ENCODE results near the gene PDE7B.

DNA sequence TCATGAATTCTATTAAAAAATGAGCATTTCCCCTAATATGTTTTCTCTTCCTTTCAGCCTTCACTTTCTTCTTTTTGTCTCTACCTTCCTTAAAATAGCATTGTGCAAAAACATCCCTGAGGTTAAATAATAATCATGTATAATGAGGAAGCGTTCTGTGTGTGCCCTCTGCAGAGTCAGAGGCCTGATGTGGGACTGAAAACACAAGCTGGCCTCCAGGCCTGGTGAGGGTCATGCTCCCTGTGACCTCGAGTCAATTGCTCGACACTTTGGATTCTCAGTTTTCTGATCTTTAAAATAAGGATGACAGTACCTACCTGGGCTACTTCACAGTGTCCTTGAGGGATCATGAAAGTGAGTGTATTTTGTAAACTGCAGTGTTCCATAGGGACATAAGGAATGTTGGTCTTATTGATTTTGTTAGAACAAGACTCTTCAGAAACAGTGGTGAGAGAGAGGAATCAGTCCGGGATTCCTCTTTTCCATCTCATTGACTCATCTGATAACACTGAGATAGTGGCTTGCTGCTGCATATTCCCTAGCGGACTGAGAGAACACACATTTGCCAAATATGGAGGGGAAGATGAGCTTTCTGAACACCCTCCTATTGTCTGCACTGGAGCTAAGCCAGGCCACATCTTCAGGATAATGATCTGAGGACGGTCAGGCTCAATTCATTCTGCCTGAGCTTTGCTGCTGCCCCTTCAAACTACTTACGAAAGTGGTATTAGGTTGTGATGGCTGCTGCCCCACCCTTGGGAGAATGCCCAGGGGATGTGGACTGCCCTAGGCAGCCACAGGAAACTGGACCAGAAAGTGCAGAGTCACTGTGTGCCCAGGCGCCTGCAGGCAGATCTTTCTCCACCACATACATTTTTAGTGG is 39.6 kb upstream of the PDE7B start:
- TF ChIP-seq, protein P1, sequence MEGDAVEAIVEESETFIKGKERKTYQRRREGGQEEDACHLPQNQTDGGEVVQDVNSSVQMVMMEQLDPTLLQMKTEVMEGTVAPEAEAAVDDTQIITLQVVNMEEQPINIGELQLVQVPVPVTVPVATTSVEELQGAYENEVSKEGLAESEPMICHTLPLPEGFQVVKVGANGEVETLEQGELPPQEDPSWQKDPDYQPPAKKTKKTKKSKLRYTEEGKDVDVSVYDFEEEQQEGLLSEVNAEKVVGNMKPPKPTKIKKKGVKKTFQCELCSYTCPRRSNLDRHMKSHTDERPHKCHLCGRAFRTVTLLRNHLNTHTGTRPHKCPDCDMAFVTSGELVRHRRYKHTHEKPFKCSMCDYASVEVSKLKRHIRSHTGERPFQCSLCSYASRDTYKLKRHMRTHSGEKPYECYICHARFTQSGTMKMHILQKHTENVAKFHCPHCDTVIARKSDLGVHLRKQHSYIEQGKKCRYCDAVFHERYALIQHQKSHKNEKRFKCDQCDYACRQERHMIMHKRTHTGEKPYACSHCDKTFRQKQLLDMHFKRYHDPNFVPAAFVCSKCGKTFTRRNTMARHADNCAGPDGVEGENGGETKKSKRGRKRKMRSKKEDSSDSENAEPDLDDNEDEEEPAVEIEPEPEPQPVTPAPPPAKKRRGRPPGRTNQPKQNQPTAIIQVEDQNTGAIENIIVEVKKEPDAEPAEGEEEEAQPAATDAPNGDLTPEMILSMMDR (IDR thresholded peaks at IDR 0.05; ENCODE audit: low read length), result no peak
- TF ChIP-seq EZH2phosphoT487 (IDR thresholded peaks at IDR 0.05; ENCODE audit: low read length), result no peak

Measured in MM.1S (cell line).